IPS DF 4.7 (cell line): ENCODE data around the gene CDK14.
"Not testable (repeated sequence)": the region's sequence is repeated elsewhere in the genome, so short reads cannot be mapped to it uniquely, and the experiment has no call there.

Source experiments
- DNase-seq: peaks from one replicate; pipeline ENCODE4 v3.0.0-alpha.2; 2013; ENCODE audit warnings: low spot score; ENCODE audit errors: extremely low read depth

The CDK14 gene

GRCh38 chr7:90751595-90751994 is 155.5 kb downstream of the CDK14 start:
- DNase-seq: no peak

DNA sequence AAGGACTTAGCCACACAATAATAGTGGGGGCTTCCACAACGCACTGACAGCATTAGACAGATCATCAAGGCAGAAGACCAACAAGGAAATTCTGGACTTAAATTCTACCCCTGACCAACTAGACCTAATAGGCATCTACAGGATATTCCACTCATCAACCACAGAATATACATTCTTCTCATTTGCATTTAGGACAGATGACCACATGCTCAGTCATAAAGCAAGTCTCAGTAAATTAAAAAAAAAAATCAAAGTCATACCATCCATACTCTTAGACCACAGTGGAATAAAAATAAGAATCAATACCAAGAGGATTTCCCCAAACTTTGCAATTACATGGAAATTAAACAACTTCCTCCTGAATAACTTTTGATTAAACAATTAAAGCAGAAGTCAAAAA is 155.9 kb downstream of the CDK14 start:
- DNase-seq: no peak

GRCh38 chr7:90755041-90755440 is 158.9 kb downstream of the CDK14 start:
- DNase-seq: no peak

- no peak for DNase-seq
Observed at GRCh38 chr7:90756366-90756765, 160.2 kb downstream of the CDK14 start.

DNA sequence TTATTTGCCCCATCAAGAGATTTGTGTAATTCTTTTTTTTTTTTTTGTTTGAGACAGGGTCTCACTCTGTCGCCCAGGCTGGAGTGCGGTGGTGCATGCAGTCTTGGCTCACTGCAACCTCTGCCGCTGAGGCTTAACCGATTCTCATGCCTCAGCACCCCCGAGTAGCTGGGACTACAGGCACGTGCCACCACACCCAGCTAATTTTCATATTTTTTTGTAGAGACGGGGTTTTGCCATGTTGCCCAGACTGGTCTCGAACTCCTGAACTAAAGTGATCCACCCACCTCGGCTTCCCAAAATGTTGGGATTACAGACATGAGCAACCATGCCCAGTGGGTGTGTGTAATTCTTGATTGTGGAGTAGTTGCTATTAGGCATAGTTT is 161.4 kb downstream of the CDK14 start:
- not testable (repeated sequence) for DNase-seq

GRCh38 chr7:90758933-90759562 is 162.9 kb downstream of the CDK14 start:
- DNase-seq: no peak

DNA sequence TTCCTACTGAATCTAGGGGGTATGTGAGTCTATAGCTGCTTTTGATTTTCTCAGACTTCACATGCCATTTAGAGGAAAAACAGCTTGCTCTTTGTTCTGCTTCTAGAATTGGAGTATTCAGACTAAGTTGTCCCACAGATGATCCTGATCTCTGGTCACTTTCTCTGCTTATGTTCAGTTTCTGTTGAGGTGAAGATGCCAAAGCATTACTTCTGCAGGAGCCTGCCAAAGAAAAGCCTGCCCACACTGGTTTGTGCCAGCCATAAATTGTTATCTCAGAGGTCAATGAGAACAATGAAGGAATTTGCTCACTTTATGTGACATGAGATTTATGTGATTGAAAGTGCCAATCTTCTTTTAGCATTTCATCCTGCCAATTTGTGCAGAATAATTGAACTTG is 163.6 kb downstream of the CDK14 start:
- no peak for DNase-seq

DNA sequence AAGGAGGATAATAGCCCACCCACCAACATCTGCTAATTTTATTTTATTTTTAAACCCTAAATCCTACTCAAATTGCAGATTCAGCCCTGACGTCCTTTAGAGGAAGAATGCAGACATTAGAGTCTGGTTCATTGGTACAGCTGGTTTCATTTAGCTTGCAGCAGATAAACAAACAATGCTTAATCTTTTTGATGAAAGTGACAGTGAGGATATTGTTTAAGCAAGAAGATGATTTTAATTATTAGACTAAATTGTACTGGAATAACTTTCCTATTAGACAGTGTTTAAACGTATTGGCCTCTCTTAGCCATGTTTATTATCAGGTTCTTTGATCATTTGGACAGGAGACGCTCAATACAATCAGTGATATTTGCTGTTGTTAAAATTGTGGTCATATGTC is 164.8 kb downstream of the CDK14 start:
- DNase-seq: no peak

- no peak for DNase-seq
Observed at GRCh38 chr7:90761584-90761983, 165.5 kb downstream of the CDK14 start.

GRCh38 chr7:90763108-90763507 is 167.0 kb downstream of the CDK14 start:
- no peak for DNase-seq

GRCh38 chr7:90764848-90765570 is 168.9 kb downstream of the CDK14 start:
- DNase-seq: no peak

DNA sequence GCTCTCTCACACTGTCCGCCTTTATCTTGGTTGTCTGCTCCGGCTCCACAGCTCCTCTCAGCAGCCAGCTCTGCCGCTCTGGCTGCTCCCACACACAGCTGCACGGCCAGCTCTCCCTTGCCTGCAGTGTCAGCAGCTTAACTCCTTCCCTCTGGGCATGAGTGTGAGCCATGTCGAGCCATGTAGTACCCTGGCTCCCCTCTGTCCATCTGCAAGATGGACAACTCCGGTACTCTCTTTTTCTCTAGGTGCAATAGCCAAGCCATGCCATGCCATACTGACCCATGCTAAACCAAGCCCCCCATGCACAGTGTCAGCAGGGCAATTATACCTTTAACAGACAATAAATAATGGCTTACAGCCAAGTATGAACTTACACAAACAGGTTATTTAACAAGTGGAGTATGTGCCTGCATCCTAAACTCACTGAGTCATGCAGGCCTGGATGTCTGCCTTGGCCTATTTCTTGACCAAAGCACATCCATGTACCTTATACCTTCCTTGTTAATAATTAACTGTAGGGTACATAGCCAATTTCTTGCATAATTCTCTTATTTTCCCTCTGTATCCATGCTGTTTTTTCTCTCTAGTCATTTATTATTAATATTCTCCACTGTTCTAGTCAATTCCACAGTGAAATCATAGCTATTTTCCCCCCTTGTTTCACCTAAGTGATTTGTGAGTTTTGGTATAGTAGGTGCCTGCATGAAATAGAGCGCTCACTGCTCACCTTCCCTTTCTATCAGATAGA is 170.9 kb downstream of the CDK14 start:
- DNase-seq: no peak

DNA sequence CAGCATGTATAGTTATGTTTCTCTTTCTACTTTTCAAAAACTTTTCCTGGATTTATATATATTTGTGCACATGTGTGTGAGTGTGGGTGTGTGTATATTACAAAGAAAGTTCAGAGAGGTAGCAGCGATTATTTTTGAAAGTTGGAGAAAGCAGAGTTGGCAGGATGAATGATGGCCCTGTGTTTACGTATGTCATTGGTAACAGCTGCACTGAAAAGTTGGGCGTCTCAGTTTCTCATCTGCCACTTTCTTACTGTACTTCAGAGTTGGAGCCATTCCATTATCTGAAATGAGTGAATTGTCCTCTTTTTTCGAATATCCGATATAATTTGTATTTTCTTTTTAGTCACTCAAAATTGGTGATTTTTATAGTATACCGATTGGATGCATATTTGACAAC is 172.2 kb downstream of the CDK14 start:
- DNase-seq: no peak

- DNase-seq: no peak
Observed at GRCh38 chr7:90769036-90769435, 172.9 kb downstream of the CDK14 start.

DNA sequence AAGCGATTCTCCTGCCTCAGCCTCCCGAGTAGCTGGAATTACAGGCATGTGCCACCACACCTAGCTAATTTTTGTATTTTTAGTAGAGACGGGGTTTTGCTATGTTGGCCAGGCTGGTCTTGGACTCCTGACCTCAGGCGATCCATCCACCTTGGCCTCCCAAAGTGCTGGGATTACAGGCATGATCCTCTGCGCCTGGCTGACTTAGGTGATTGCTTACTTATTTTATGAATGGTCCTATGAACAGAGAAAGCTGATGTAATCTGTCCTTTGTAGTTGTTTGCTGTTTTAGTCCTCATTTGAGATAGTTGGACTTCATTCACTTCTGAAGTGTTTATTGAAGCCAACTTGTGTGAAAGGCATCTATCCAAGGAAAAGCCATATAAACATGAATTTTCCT is 173.4 kb downstream of the CDK14 start:
- not testable (repeated sequence) for DNase-seq

DNA sequence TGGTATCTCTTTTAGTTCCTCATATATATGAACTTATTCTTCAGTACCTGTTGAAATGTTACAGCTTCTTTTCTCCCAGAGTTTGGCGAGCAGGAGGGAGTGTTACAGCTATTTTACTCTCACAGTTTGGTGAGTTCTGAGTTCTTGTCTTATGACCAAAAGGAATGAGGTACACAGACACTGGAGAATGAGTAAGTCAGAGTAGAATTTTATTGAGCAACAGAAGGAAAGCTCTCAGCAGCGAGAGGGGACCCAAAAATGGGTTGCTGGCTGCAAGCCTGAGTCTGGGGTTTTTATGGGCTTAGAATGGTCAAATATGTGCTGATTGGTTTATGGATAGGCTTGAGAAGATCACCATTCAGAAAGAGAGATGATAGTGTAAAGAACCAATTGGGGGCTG is 175.2 kb downstream of the CDK14 start:
- no peak for DNase-seq

GRCh38 chr7:90772410-90772809 is 176.3 kb downstream of the CDK14 start:
- no peak for DNase-seq

DNA sequence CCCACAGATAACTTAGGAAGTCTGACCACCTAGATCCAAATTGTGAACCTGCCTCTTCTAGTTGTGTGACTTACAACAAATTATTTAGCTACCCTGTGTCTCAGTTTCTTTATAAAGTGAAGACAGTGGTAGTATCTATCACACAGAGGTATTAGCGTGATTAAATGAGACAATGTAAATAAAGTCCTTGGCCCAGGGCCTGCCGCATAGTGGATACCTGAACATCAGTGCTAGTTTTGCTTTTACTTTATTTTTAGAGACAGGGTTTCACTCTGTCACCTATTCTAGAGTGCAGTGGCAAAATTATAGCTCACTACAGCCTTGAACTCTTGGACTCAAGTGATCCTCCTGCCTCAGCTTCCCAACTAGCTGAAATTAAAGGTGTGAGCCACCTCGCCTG is 177.1 kb downstream of the CDK14 start:
- no peak for DNase-seq

- no peak for DNase-seq
Observed at GRCh38 chr7:90774706-90775105, 178.6 kb downstream of the CDK14 start.

- DNase-seq: no peak
Observed at GRCh38 chr7:90775383-90775965, 179.4 kb downstream of the CDK14 start.

DNA sequence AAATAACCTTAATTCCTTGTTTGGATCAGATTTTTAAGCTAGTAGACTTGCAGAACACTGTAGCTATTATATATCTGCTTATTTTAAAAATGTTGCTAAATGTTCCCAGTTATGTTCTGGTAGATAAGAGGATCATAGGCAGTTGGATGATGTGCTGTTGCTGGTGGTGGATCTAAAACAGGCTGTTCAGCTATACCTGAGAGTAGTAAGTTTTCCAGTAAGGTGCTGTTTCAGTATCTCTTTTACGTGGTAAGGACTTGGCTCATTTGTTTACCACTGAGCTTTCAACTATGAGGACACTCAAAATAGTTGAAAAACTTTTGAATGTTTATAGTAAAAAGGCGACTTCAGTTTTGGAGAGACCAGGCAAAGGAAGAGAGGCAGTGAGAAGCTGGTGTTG is 180.9 kb downstream of the CDK14 start:
- no peak for DNase-seq

GRCh38 chr7:90777465-90777864 is 181.3 kb downstream of the CDK14 start:
- DNase-seq: no peak
